SK-MEL-5 (cell line): ENCODE data around the gene PRKAG2. TPM values are rescaled to one million over a fixed set of nuclear protein-coding genes. Genes with fewer than 3 reads are reported as not detected.

Source experiments
- DNase-seq: peaks from one replicate; pipeline ENCODE4 v3.0.0-alpha.2; 2016; ENCODE audit warnings: low read depth, low spot score
- in situ Hi-C: cut with HindIII; loops from 2 replicates; pipeline ENCODE4 v1.10.0; 2016; ENCODE audit warnings: low sequenced_read_pairs, high pct_unique_total_duplicates, low pct_unique_long_range_greater_than_20kb
- total RNA-seq: library from RNA; depleted of rRNA; stranded (reverse); fragments of >200 nt; shearing (Covaris generic); gene quantifications from 2 replicates; pipeline ENCODE4 v1.2.3, GENCODE V29; 2014

Gene PRKAG2
- total RNA-seq, 1 experiment from 2014 or later = 8.8 TPM

DNA sequence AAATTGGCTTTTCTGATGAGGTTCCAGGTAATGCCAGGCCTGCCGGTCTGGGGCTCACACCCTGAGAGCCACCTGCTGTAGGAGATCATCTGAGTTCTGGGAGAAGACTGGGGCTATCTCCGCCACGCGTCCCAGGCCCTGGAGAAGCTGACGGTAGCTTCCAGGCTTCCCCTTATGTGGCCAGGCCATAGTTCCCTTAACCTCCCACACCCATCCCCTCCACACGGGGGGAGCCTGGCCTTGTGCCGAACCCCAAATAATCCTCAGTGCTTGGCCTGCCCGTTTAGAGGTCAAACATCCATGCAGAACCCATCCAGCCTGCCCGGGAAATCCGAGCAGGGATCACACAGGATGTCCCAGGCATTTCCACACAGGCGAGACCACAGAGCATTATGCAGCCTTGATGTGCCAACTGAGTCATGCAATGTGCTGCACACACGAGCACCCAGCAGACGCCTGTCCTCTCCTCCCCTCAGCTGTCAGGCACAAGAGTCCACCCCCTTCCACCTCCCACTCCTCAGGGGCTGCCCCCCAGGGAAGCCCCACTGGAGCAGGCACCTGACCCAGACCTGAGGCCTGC is 176.2 kb downstream of the PRKAG2 start:
- in situ Hi-C loops = no loop called here
- no peak for DNase-seq

DNA sequence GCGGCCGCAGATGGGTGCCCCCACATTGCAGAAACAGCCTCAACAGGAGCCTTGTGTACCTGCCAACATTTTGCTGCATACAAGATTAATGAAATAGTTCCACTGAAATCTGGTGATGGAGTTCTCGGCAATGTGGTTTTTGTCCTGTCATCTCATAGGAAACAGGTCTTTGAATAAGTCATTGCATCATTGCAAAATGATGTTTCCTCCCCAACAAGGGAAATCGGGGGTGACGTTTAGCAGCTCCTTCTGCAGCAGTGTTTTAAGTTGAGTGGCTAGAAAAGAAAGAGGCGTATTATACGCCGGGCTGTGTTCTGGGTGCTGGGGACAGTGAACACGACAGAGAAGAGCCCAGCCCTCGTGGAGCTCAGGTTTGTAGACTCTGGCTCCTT is 177.0 kb downstream of the PRKAG2 start:
- no peak for DNase-seq
- in situ Hi-C loops = no loop called here

DNA sequence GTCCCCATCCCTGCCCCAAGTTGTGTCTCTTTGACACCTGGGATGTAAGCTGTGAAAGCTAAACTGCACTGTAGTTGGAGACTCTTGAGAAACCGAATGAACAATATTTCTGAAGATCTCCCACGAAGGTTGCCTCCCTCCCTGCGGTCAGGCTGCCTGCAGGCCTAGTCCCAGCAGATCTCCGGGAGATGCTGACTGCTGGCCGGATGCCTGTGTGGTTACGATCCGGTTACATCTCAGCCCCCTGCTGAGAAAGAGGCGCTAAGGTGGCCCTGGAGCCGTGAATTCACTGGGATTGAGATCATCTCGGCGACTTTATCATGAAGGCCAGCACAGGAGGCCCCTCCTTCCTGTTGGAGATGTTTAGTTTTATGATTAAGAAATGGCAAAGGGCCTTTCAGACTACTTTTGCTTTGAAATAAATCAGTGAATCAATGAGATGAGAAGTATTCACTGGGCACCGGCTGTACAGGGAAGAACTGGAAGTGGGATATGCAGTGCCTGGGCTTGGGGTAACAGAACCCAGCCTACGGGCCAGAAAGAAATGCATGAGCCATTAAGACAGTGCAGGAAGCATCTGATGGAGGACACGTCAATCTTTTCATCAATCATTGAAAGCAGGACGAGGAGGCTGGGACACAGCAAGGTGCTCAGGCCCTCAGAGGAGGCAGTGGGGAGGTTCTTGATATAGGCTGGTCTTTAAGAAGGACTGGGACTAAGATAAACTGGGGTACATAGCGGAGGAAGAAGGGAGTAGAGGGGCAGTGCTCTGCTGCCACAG is 177.6 kb downstream of the PRKAG2 start:
- in situ Hi-C loops = no loop called here
- DNase-seq = no peak

DNA sequence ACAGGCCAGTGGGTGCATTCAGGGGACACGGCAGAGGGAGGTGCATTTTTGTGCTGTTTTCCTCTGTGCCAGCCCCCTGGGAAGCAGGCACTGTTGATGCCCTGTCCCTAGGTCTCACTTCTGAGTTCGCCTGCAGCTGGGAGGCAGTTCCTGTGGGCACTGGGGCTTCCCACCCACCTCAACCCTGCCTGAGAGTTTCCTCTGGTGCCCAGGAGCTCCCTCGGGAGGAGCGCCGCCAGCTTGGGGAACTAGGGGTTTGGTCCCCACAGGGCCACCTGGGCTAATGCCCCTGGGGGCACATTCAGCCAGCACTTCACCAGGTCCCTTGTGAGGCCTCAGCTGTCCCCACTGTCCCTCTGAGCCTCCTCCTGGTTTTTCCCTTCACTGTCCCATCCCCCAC is 179.0 kb downstream of the PRKAG2 start:
- no peak for DNase-seq
- in situ Hi-C loops = no loop called here

DNA sequence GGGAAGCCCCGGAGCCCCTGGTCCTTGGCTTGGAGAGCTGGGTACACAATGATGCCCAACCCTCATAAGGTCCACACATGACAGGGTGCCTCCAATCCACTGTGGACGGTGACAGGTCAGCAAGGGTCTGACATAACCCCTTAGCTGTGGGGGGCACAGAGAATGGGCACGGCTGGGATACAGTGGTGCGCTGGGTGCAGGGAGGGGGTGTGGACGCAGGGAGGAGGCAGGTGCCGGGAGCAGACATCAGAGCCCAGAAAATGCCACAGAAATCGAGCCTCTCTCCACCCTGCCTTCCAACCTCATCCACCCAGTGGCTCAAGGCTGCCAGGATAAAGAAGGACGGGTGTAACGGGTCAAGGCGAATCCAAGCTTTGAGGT is 179.4 kb downstream of the PRKAG2 start:
- in situ Hi-C loops = no loop called here
- no peak for DNase-seq

DNA sequence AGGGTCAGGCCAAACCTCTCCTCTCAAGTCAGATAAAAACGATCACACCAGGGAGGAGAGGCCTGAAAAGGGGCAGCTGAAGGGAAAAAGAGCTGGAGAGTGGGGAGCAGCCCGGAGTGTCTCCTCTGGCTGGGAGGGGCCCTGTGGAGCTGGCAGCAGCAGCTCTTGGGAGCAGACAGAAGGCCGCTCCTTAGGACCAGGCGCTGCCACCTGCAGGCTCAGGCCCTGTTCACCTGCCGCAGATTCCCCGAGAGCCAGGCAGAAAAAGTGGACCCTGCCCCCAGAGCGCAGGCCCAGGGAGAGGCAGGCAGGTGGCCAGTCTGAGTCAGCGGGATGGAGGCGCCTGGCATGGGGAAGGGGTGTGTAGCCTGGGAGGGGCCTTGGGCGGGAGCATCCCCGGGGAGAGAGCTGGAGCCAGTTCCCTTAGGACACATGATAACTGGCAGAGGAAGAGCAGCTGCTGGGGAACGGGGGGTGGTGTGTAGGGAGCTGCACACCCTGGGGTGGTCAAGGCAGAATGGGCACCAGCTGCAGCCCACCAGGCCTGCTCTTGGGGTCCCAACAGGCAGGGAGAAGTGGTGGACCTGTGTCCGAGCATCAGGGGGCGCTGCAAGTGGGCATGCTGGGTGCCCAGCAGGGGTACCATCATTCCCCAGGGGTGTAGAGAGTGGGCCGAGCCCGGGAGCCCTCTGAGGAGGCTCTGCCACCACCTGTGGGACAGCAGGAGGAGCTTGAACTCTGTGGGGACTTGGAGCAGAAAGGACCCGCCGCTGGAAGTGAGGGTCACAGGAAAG is 180.0 kb downstream of the PRKAG2 start:
- no peak for DNase-seq
- in situ Hi-C loops = no loop called here

DNA sequence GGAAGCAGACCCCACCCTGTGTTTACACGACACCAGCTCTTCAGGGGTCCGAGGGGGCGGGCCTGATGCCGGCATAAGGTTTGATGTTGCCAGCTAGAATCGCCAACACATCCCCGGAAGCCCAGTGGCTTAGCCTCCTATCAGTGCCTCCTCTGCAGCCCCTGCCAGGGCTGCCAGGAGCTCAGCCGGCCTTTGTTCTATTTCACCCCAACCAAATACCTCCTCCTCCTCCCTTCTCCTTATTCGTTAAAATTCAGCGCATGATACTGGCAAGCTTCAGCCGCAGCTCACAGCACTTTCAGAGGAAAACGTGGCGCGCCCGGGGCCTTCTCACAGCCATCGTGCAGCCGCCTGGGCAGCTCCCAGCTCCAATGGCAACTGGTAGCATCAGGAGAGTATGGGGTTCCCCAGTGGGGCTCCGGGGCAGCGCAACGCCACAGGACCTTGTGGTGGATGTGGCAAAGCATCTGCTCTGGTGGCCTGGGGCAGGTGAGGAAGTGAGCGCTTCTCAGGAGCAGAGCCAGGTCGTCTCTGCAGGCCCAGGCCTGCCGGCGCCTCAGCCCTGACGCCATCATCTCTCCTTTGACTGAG is 180.9 kb downstream of the PRKAG2 start:
- DNase-seq = no peak
- in situ Hi-C loops = no loop called here

DNA sequence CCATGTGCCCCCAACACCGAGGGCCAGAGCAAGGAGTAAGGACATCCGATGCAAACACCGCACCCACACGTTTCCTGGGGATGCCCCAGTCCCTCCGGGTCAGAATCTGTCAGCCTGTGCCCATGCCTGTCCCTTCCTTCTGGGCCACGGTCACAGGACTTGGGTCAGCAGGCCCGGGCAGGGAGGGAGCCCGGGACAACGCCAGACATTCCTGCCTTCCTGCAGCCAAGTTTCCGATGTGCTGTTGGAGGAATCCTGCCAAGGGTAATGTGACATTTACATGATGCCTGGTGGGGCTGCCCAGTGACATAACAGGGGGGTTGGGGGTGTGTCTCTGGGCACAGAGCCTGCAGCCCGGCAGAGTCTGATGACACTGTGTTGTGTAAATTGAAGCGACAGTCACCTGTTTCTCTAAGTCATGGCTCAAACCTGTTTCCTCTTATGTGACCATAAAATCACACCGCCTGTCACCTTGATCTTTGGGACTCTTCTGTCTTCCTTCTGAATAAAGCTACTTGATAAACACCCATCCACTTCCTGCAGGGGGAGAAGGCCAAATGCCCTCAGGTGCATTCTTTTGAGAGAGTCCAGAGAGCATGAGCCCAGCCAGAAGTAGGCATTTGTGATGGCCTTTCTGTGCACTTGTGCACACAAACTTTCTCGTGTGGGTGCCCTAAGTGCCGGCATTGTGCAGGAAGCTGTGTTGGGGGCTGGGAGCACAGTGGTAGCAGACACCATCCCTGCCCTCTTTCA is 181.9 kb downstream of the PRKAG2 start:
- DNase-seq = peak; percentile 65
- in situ Hi-C loops = no loop called here

DNA sequence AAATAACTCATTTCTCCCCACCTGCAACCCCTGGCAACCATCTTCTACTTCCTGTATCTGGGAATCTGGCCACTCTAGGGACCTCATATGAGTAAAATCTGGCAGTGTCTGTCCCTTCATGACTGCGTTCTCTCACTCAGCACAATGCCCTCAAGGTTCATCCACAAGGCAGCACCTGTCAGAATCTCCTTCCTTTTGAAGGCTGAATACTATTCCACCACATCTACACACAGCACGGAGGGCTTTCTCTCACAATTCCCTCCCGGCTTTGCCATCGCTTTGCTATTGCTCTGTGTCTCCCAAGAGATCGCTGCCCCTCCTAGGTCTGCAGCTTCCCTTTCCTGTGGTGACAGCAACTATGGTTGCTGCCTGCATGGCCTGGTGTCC is 182.5 kb downstream of the PRKAG2 start:
- DNase-seq = no peak
- in situ Hi-C loops = no loop called here

DNA sequence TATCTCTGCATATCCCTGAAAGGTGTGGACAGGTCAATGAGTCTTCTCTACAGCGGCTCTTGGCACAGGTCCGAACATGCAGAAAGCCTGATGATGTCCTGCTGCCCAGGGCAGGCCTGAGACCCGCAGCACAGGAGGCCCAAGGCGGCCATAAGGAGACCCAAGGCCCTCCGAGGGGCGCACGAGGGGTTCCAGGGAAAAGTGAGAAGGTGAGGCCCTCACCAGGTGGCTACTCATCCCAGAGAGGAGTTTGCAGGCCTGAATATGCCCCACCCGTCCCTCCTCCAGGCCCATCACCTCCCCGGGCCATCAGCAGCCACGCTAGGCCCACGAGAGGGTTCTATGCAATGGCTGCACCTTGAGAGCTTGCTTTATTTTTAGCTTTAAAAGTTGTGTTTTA is 183.8 kb downstream of the PRKAG2 start:
- in situ Hi-C loops = no loop called here
- no peak for DNase-seq

DNA sequence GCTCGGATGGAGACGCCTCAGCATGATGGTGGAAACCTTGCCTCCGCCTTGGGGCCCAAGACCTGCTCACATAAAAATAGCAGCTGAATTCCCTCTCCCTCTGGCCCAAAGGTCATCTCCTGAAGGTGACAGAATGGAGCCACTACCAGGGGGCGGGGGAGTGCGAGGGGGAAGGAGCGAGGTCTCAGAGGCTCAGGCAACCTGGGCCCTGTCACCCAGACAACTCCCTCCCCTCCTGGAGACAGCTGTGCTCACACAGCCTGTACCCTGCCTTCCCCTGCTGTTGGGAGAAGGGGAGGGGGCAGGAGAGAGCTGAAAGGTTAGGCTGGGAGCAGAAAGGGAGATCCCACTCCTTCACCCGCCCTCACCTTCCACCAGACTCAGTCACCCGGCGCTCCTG is 184.2 kb downstream of the PRKAG2 start:
- no peak for DNase-seq
- in situ Hi-C loops = no loop called here

DNA sequence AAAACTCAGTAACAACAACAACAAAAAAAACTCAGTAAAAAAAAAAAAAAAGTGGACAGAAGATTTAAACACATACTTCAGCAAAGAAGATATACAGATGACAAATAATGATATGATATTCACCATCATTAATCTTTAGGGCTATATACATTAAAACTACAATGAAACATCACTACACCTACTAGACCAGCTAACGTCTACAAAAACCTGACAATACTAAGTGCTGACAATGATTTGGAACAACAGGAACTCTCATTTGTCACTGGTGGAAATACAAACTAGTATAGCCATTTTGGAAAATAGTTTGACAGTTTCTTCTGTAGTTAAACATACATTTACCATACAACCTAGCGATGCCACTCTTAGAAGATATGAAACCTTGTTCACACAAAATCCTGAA is 185.5 kb downstream of the PRKAG2 start:
- DNase-seq = no peak
- in situ Hi-C loops = no loop called here

DNA sequence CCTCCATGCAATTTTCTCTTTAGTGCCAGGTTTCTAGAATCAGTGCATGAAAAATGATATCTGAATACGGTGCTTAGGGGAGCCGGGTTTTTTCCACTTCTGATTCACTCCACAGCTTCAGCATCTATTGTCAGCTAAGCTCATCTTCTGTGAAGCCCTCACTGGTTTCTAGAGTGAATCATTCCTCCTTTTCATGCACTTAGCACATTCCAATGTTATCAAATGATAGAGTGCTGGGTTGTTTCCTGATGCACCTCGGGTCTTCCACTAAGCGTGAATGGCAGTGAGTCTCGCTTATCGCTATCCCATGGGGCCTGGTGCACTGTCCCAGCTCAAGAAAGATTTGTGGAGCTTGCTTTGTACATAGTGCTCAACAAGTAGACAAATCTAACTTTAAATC is 186.3 kb downstream of the PRKAG2 start:
- no peak for DNase-seq

DNA sequence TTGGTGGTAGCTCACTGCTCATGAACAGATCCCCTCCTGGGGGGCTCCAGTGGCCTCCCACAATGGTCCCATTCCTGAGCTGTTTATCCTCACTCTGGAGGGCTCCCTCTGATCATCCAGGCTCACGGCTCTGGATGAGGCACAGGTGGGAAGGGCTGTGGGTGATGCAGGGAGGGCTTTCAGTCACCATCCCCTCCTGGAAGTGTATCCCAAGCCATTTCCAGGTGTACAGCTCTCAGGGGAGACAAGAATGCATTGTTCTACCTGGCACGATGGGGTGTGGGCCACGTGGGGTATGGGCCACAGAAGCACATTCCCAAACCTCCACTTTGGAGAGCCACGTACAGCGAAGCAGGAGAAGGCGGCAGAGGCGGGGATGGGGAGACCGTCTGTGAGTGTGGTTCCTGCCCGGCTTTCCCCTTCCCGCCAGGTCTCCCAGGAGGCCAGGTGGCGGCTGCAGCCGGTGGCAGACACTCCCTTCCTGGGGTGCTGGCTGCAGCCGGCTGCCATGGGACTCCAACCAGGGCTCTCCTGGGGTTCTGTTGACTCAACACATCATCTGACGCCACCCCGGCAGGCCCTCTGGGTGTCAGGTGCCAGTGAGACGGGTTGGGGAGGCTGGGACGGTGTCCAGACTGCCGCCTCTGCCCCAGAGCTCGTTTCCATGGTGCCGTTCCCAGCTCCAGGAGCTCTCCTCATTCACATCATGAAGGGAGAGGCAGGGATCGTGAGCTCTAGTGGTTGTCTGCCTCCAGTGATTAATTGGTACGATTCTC is 187.5 kb downstream of the PRKAG2 start:
- no peak for DNase-seq

More for the DNA sequence above, 186.3 kb downstream of the PRKAG2 start:
- in situ Hi-C loops = no loop called here

DNA sequence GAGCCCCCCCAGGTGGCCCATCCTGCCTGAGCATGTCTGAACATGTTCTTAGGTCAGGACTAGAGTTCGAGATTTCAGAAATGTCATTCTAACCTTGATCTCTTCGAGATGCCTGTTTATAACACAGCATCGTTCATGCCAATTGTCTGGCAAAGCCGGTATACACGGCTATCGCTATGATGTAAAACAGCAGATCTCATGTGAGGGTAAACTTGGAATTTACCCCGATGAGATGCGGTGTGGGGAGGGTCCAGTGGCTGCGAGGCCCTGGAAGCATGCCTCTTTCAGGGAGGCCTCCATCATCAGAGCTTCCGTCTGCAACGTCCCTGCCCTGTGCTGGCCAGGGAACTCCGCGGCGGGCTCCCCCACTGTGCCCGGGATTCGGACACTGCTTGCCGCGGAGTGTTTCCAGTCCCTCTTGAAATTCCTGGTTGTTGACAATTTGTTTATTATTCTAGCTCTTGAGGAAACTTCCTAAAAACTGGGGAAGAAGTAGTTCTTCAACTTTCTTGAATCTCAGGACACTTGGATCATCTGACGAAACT is 188.6 kb downstream of the PRKAG2 start:
- DNase-seq = no peak
- in situ Hi-C loops = no loop called here

More for the DNA sequence above, 187.5 kb downstream of the PRKAG2 start:
- in situ Hi-C loops = no loop called here

DNA sequence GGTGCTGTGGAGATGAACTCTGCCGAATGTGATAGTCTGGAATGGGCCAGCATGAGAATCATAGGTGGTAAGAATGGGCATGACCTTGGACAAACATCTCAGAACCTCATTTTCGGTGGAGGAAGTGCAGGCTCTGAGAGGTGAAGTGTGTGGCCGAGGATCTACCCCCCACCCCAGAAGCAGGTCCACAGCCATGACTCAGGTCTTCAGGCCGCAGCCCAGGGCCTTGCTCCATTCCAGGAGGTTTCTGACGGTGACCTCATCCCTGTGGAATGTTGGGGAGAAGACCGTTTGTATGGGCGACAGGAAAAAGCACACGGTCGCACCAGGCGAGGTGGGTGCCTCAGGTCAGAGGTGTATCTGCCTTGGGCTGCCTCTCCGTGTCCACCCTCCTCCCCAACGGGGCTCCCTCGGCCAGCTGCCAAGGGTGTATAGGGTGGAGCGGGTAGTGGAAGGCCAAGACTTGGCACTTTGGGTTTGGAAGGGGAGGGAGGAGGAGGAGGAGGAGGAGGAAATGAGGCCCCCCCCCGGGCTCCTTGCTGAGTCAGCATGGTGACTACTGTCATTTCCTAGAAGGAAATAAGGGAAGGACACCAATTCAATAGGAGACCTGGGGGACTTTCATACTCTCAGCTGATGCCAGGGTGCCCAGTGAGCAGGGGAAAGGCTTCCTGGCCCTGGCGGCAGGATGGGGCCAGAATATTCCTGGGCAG is 189.2 kb downstream of the PRKAG2 start:
- in situ Hi-C loops = no loop called here
- no peak for DNase-seq
